ENCODE data around the gene KRT24.
"Not testable (repeated sequence)": the region's sequence is repeated elsewhere in the genome, so short reads cannot be mapped to it uniquely, and the experiment has no call there.

The KRT24 gene

DNA sequence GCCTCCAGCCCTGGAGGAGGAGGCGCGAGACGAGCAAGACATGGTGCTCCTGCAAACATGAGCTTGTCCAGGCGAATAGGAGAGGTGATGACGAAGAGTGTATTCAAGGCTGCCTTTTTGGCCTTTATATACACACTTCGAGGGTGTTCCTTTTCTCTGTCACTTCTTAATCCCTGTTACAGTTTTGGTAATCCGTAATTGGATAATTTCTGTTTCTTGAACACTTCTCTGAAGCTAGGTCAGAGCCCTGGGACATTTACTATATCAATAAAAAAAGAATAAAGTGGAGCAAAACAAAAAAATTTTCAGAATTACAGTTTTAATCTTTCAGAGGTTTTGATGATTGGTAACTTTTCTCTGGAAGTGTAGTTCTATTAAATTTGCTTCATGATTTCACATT lies at the start of gene KRT24:
Gene KRT24, minus strand, starts transcription at position 101 of the 400 bp plus-strand sequence. Its CDS starts 59 bp downstream, at position 42.
- DNase-seq (ENCODE audit: low read depth, low spot score): no peak

GRCh38 chr17:40751065-40751464 lies 47.5 kb upstream of the KRT24 start:
- DNase-seq (ENCODE audit: low read depth, low spot score): no peak

DNA sequence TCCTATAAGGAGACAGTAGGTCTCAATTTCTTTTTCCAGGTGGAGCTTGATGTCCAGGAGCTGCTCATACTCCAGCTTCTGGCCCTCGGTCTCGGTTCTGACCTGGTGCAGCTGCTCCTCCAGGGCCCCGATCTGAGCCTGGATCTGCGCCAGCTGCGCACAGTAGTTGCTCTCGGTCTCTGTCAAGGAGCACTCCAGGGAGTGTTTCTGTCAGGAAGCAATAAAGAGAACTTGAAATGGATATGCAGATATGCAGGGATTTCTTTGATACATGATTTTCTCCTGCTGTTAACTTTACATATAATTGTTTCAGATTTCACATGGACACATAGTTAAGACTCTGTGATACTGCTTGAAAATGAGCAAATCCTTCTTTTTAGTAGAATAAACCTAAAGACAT lies 46.8 kb upstream of the KRT24 start:
- DNase-seq (ENCODE audit: low read depth, low spot score): no peak

DNA sequence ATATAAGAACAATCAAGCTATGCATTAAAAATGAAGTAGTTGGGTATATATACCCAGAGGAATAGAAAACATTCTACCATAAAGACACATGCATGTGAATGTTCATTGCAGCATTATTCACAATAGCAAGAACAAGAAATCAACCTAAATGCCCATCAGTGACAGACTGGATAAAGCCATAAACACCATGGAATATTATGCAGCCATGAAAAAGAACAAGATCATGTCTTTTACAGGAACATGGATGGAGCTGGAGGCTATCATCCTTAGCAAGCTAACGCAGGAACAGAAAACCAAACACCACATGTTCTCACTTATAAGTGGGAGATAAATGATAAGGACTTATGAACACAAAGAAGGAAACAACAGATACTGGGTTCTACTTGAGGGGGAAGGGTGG lies 45.1 kb upstream of the KRT24 start:
- DNase-seq (ENCODE audit: low read depth, low spot score): not testable (repeated sequence)

DNA sequence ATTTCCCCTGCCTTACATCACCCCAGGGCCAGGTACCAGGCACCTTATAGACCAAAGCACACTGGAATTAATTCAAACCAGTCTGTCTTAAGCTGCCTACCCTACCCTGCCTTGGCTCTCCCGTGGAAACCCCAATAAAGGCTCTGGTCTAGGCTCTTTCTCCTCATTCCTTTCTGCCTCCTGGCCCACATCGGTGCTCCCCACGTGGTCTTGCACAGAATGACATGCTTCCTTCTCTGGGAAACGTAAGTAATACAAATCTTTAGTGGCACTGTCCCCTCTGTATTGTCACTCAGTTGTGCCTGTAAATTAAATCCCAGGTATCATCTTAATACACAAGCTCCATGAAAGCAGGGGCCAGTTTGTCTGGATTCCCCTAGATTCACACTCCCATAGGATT lies 35.0 kb upstream of the KRT24 start:
- DNase-seq (ENCODE audit: low read depth, low spot score): no peak

GRCh38 chr17:40735016-40735415 lies 31.5 kb upstream of the KRT24 start:
- no peak for DNase-seq (ENCODE audit: low read depth, low spot score)

DNA sequence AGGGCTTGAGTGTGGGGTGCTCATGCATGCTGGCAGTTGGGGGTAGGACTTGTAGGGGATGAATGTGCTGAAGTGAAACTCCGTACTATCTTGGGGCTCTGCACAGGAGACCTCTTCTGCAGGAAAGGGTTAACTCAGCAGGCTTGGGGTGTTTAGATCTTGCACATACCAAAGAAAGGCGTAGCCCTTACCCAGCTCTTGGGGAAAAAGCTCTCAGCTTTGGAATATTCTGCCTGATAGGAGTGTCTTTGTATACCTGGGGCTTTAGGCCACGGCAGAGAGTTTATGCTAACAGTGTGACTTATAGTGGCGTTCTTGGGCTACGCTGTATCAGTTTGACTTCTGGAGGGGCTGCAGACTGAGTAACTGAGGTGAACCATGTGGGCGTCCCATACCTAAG lies 30.5 kb upstream of the KRT24 start:
- DNase-seq (ENCODE audit: low read depth, low spot score): no peak

- no peak for DNase-seq (ENCODE audit: low read depth, low spot score)
Measured at GRCh38 chr17:40730970-40731369, 27.4 kb upstream of the KRT24 start.

DNA sequence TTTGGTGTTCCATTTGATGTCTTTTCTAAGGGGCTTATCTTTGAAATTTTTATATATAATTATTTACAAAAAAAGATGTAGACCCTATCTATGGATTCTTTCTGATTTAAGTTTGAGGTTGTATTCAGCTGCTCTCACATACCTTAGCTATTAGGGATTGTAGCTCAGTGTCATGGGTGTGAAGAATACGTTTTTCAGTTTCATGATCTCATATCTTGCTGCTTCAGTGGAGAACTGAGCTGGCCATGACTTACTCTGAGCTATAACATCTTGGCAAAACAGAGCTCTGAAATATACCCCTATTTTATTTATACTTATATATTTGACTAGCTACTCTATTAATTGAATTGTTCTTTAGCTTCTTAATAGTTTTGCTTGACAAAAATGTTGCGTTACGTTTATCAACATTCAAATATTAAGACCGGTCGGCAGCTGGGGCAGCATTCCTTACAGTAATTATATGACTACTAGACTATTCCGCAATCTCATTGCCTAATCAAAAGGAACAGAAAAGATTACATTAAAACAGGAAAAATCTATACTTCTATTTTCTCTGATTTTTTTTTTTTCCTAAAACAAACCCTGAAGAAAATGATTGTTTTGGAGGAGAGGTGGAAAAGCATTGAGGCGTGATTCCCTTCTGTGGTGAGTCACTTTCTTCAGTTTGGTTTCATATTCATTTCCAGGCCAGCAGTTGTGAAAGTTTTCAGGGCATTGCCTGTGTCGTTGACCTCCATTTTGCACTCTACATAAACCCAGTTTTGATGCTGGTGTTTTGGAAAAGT lies 24.1 kb upstream of the KRT24 start:
- no peak for DNase-seq (ENCODE audit: low read depth, low spot score)

GRCh38 chr17:40726919-40727318 lies 23.4 kb upstream of the KRT24 start:
- DNase-seq (ENCODE audit: low read depth, low spot score): no peak

DNA sequence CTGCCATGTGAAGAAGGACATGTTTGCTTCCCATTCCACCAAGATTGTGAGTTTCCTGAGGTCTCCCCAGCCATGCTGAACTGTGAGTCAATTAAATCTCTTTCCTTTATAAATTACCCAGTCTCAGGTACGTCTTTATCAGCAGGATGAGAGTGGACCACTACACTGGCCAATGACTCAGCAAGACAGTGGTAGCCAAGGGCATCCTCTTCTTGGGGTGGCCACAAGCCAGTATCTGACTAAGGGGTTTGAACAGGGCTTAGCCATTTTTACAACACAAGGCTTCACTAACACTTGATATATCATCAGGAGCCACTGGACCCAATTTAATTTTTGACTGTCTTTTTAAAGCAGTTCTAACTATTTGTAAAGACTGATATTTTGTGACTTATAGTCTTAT lies 21.1 kb upstream of the KRT24 start:
- DNase-seq (ENCODE audit: low read depth, low spot score): no peak

GRCh38 chr17:40722241-40722640 lies 18.7 kb upstream of the KRT24 start:
- DNase-seq (ENCODE audit: low read depth, low spot score): no peak

- no peak for DNase-seq (ENCODE audit: low read depth, low spot score)
Measured at GRCh38 chr17:40720899-40721298, 17.3 kb upstream of the KRT24 start.

DNA sequence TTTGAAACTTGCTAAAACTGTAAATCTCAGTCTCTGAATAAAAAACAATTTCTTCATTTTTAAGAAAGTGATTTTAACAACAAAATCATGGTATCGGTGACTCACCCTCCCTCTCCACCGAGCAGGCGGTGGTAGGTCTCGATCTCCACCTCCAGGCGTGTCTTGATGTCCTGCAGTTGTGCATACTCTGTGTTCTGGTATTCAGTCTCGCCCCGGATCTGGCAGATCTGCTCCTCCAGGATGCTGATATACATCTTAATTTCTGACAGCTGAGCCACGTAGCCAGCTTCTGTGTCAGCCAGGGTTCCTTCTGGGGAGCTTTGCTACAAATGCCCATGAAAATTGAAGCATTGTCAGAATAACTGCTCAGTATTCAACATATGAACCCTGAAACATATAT lies 15.4 kb upstream of the KRT24 start:
- no peak for DNase-seq (ENCODE audit: low read depth, low spot score)

GRCh38 chr17:40717776-40718175 lies 14.2 kb upstream of the KRT24 start:
- DNase-seq (ENCODE audit: low read depth, low spot score): no peak

- no peak for DNase-seq (ENCODE audit: low read depth, low spot score)
Measured at GRCh38 chr17:40714473-40714872, 10.9 kb upstream of the KRT24 start.

DNA sequence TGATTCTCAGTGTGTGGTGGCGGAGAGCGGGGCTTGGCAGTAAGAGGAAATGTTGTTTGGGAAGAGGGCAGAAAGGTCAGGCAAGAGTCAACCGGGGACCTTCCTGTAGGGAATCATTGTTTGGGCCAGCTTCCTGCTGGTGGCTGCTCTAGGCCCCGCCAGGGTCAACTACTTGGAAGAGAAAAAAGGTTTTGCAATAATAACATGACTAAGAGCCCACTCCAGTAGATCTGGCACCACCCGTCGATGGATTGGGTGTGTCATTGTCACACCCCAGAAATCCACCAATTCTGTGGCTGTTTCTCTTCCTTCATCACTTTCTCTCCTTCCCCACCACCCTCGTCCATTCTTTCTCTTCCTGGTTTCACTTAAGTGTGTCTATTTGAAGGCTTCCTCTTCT lies 4.2 kb upstream of the KRT24 start:
- DNase-seq (ENCODE audit: low read depth, low spot score): no peak

DNA sequence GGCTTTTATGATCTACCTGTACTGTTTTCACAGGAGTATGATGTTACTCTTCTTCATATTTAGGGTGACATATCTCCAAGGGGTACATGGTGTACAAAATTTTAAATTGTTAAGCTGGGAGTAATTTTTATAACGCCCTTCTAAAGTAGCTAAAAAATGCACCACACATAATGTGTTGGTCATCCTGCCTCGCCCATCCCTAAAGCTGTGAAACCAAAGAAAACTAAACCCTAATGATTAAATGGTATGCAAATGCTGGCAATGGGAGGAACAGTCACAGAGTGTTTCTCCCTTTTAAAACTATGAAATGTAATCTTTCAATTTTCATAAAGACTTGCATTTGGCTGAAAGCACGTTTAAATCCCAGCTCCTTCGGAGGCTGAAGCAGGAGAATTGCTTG lies 2.0 kb upstream of the KRT24 start:
- no peak for DNase-seq (ENCODE audit: low read depth, low spot score)

DNA sequence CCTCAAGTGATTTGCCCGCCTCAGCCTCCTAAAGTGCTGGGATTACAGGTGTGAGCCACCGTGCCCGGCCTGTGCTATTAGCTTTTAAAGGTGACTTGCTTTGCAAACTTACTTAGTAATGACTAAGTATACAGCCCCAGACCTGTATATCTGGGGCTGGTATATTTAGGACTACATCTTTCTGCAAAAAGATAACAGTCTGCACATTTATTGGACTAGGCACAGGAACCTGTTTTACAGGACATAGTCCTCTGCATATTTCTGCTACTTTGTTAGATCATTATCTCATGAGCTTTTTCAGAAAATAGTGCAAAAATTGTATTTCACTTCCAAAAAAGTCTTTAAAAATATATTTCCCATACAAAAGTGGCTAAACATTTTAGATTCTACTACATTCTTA lies 1.3 kb downstream of the KRT24 start:
- DNase-seq (ENCODE audit: low read depth, low spot score): no peak

GRCh38 chr17:40699853-40700252 lies 3.7 kb downstream of the KRT24 start:
- DNase-seq (ENCODE audit: low read depth, low spot score): no peak

- DNase-seq (ENCODE audit: low read depth, low spot score): no peak
Measured at GRCh38 chr17:40699371-40699770, 4.2 kb downstream of the KRT24 start.

DNA sequence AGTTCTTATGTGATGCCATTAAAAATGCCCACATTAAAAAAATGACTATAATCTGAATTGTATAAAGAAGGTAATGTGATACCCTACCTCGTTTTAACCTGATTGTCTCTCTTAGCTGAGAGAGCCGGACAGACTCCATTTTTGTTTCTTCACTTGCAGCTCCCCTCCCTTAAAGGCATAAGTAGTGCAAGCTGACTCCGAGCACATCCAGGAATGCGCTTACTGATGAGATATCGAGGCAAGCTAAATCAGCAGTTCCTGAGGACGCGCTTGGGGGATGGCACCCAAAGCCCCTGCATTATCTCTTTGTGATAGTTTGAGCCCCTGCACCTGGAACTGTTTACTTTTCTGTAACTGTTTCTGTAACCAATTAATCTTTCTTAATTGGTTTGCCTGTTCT lies 6.3 kb downstream of the KRT24 start:
- DNase-seq (ENCODE audit: low read depth, low spot score): no peak

DNA sequence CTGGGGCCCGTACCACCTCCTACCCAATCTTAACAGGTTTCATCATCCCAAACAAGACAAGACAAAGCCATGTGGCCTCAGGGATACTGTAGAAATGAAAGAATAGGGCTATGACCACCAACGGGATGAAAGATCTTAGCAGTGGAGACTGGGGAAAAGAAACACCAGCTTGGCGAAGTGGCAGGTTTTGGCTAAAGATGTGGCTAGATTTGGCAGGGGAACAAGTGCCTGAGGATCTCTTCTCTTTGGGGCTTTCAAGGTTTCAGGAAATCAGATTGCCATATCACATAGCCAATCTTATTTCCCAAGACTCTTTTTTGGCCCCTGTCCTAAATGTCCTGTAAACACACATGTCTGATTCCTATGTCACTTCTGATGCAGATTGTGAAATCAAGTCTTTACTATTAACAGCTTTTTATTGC lies 6.9 kb downstream of the KRT24 start:
- DNase-seq (ENCODE audit: low read depth, low spot score): no peak

All from activated CD4-positive, CD25-positive, alpha-beta regulatory T cell treated with anti-CD3 and anti-CD28 coated beads, Interleukin-2, amount 50 U/mL, for 16 hours (primary cell).